Measurements from ENCODE around the gene OR52I1.
A peak's percentile ranks its signal among the peaks of the same experiment; 100 is the strongest.

The OR52I1 gene

DNA sequence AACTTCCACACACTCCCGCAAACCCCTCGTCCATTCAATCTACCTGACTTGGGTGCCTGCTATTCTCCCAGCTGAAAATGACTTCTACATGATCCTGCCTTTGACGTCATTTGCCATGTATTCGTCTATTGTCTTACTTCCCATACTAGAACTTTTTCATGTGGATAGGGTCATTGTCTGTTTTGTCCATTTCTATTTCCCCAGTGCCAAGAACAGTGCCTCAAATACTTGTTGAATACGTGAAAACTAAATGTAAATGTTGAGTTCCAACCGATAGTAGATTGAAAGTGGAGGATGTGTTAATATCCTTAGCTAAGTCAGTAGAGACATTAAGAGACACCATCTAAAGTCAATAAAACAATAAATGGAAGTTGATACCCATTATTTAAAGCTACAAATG, 13.3 kb downstream of the OR52I1 start:
- no peak for TF ChIP-seq FOXP2 (optimal IDR thresholded peaks at IDR 0.05; ENCODE audit: borderline replicate concordance, extremely low read depth, extremely low read length, insufficient read depth)
- no peak for TF ChIP-seq REST (IDR thresholded peaks at IDR 0.05; ENCODE audit: insufficient read depth in 1 of 2, low read depth in 2 of 2, low read length in 2 of 2)
- TF ChIP-seq POLR2AphosphoS5 (IDR thresholded peaks at IDR 0.05; ENCODE audit: low read depth, low read length), result no peak
- no peak for TF ChIP-seq SIN3A (IDR thresholded peaks at IDR 0.05; ENCODE audit: borderline replicate concordance, insufficient read depth, low read length)
- TF ChIP-seq TAF1 (IDR thresholded peaks at IDR 0.05; ENCODE audit: borderline replicate concordance, insufficient read depth, low read length), result no peak

DNA sequence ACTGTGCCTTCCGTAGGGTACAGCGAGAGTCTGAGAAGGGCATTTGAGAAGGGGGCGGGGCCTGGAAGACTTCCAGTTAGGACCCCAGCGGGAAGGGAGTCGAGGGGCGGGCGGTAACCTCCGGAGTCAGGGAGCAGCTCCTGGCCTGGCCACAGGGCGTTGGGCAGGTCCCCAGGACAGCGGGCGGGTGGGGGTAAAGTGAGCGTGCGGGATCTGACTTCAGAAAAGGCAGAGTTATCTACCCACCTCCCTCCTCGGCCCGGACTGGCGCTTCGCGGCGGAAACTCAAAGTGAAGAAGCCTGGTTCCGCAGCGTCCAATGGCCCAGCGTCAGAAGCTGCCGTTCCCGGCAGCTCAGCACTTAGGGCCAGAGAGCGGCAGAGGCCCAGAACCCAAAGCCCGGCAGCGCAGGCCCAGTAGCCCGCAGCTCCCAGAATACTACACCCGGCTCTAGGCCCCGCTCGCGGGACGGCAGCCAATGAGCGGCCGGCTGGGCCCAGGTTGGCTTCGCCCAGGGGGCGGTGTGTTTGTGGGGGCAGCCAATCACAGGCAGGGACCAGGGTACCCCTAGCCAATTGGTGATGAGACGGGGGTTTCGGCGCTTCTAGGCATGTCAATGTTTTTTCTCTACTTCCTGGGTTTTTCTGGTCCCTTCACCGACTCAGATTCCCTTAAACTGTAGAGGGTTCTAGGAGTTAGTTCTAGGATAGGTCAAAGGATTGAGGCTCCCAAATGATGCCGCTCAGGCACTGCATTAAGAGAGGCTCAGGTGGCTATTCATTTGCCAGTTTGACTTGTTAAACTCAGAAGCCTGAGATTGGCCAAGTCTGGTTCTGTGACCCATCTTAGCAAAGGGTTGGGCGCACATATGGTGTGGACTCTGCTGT, 14.2 kb downstream of the OR52I1 start, which contains the start of gene TRIM68:
TRIM68 (minus strand) TSS at position 451 of the 886 bp plus-strand sequence. CDS start 2,727 bp downstream, outside the sequence.
- TF ChIP-seq REST (IDR thresholded peaks at IDR 0.05; ENCODE audit: insufficient read depth in 1 of 2, low read depth in 2 of 2, low read length in 2 of 2) (0 out of 4 replicates have a peak, but pooled peaks of 1 of the 2 experiments have one; percentile 14), TAF1 (IDR thresholded peaks at IDR 0.05; ENCODE audit: borderline replicate concordance, insufficient read depth, low read length) (peak; percentile 67; the same call in 1 of the 2 replicates), FOXP2 (optimal IDR thresholded peaks at IDR 0.05; ENCODE audit: borderline replicate concordance, extremely low read depth, extremely low read length, insufficient read depth) (no peak), POLR2AphosphoS5 (IDR thresholded peaks at IDR 0.05; ENCODE audit: low read depth, low read length) (peak; percentile 97)

DNA sequence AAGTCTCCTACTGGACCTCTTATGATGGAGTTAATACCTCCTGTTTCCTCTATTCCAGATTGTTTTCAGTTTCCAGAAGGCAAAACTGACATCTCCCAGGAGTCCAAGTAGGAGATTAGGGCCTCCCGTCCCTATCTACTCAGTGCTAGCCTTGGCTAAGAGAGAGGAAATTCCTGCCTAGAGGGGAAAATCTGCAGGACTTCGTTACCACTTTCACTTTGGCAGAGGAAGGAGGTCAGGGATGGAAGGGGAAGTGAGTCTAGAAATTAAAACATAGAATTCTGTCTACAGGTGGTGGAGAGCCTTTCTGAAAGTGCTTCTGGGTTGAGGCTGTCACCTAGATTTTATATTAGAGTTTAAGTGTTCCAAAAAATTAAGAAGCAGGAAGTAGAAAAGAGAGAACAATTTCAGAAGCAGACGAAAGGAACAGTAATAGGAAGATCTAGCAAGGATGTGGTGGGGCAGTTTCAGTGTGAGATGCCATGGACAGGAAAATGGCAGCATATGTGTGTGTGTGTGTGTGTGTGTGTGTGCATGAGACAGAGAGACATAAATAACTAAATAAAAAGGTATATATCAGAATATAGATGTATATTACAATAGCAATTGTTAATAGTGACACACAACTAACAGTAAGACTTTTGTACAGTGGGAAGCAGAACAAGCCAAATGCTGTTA, 16.6 kb downstream of the OR52I1 start:
- TF ChIP-seq FOXP2 (optimal IDR thresholded peaks at IDR 0.05; ENCODE audit: borderline replicate concordance, extremely low read depth, extremely low read length, insufficient read depth) (no peak), POLR2AphosphoS5 (IDR thresholded peaks at IDR 0.05; ENCODE audit: low read depth, low read length) (no peak), REST (IDR thresholded peaks at IDR 0.05; ENCODE audit: insufficient read depth in 1 of 2, low read depth in 2 of 2, low read length in 2 of 2) (no peak), TAF1 (IDR thresholded peaks at IDR 0.05; ENCODE audit: borderline replicate concordance, insufficient read depth, low read length) (no peak), SIN3A (IDR thresholded peaks at IDR 0.05; ENCODE audit: borderline replicate concordance, insufficient read depth, low read length) (no peak)

DNA sequence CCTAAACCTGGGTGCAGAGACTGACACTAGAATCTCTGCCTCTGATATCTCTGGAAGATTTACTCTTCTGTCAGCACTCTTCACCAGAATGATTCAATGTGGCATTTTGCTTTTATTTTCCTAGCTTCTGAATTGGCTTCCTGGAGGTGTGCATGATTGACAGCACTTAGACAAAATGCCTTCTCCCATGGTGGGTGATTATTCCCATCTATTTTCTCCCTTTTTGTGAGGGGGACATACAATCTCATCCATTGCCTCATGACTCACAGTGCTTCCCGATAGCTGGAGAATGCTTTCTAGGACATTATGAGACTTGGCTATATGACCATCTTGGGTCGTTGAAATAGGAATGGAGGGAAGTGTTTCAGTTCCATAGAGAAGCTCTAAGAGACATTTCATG, 18.1 kb downstream of the OR52I1 start:
- TF ChIP-seq REST (IDR thresholded peaks at IDR 0.05; ENCODE audit: insufficient read depth in 1 of 2, low read depth in 2 of 2, low read length in 2 of 2), result no peak
- TF ChIP-seq POLR2AphosphoS5 (IDR thresholded peaks at IDR 0.05; ENCODE audit: low read depth, low read length), result no peak
